ENCODE measurements around the gene RLN2.

The RLN2 gene

DNA sequence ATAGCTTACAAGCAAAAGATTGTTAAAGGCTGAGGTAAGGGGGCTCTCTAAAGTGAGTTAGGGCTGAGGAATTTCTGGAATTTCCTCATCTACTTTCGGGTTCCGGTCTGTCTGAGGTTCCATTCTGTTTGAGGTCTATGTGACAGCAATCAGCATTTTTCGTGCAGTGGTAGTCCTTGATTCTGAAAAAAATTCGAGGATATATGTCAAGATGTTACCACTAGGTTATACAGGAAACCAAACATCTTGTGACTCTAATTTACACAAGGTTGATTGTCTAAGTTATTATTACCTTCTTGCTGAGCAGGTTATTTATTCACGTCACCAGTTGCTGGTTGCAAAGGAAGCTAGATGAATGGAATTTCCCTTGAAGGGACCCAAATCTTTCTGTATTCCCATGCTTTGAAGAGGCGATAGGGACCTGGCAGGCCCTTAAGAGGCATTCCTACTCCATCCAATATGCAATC, 35.2 kb downstream of the RLN2 start:
- DNase-seq (ENCODE audit: low spot score) = no peak

DNA sequence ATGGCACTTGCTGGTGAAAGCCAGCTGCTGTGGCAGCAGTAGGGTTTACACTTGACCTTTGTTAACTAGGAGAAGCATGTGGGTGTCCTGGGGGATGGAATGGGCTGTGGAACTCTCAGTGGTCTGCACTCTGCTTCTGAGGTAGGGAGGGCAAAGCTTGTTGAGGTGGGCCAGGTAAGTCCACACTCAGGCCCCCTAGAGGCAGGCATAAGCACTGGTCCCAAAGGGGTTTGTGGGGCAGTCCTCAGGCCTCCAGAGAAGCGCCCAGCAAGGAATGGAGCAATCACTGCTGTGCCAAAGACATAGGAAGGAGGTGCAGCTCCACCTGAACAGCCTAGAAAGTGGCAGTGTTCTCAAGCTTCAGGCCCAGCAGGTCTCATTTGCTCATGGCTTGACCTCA, 38.6 kb downstream of the RLN2 start:
- no peak for DNase-seq (ENCODE audit: low spot score)

DNA sequence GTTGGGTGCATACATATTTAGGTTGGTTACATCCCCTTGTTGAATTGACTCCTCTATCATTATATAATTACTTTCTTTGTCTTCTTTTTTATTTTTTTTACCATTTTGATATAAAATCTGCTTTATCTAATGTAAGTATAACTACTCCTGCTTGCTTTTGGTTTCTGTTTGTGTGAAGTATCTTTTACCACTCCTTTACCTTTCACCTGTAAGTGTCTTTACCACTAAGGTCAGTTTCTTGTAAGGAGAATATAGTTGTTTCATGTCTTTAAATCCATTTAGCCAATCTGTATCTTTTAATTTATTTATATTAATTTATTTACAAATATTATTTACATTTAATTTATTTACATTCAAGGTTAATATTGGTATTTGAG, 40.3 kb downstream of the RLN2 start:
- no peak for DNase-seq (ENCODE audit: low spot score)

DNA sequence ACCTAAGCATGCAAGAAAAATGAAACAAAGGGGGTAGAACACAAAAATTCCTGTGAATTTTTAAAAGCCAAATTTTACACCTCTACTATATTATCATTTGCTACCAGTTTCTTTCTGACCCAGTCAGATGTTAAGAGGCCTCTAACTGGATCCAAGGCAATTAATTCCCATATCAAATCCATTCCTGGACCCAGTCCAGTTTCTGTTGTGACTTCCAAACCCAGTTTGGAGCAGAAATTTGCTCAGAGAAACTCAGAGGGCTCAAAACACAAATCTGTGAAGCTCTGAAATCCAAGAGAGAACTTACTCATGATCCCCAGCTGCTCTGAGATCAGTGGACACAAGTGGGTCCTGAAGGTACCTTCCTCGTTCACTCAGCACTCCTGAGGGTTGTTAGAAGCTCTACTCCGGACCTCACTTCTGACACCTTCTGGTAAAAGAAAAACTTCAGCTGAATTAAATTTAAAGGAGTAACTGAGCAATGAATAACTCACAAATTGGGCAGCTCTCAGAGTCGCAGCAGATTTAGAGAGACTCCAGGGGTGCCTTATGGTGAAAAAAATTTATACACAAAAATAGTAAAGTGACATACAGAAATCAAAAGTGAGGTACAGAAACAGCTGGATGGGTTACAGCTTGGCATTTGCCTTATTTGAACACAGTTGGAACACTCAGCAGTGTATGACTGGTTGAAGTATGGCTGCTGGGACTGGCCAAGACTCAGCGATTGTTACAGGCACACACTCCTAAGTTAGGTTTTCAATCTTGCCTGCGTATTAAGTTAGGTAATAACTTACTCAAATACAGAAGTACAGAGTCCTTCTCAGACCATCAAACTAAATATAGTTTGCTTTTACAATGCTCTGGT, 40.9 kb downstream of the RLN2 start:
- no peak for DNase-seq (ENCODE audit: low spot score)
